ENCODE measurements around the gene HSD3B7. TPM values are rescaled to one million over a fixed set of nuclear protein-coding genes. Genes with fewer than 3 reads are reported as not detected.

Gene HSD3B7
- polyA plus RNA-seq, 1 donor (not counting 4 experiments of a cell fraction or from before 2014, with no cell fraction given), result 2.0 TPM

DNA sequence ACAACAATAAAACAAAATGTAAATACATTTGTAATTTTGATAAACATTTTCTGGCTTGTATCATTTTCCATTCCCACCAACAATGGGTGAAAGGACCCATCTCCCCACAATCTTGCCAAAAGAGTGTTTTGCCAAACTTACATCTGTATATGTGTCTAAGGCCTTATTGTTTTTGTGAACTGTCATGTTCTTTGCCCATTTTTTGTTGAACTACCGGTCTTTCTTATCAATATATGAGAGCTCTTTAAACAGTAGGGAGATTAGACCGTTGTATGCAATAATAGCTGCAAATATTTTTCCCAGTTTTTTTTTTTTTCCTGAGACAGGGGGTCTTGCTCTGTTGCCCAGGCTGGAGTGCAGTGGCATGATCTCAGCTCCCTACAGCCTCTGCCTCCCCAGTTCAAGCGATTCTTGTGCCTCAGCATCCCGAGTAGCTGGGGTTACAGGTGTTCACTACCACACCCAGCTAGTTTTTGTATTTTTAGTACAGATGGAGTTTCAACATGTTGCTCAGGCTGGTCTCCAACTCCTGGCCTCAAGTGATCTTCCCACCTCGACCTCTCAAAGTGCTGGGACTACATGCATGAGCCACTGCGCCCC, 38.7 kb downstream of the HSD3B7 start:
- H3K9ac ChIP-seq (ENCODE audit: control insufficient read depth, extremely low read depth, insufficient read depth, low read length), result no peak overlapping the region
- no peaks in the 10 kb centered on the region for H3K27me3 ChIP-seq (ENCODE audit: control insufficient read depth, extremely low read depth, insufficient read depth, low read length)
- dilution Hi-C loops (cut with MboI; ENCODE audit: extremely low pct_ligation_motif_present, low sequenced_read_pairs), result no loop called here
- DNase-seq (ENCODE audit: low read depth, low spot score) (no peak), FAIRE-seq (no peak)
- no peaks in the 10 kb centered on the region for H3K9me3 ChIP-seq (ENCODE audit: control insufficient read depth, low read depth, low read length)
- no peak overlapping the region for H3K4me3 ChIP-seq (ENCODE audit: control insufficient read depth in 2 of 3, extremely low read depth in 1 of 3, insufficient read depth in 2 of 3, low read depth in 1 of 3, low read length in 3 of 3)
- H3K27ac ChIP-seq (ENCODE audit: control insufficient read depth, insufficient read depth, low read length), result no peak overlapping the region
- no peak overlapping the region for H2AFZ ChIP-seq (ENCODE audit: control insufficient read depth, low read length)
- no peak for TF ChIP-seq EZH2 (IDR thresholded peaks at IDR 0.05; ENCODE audit: low read length)
- TF ChIP-seq CTCF (optimal IDR thresholded peaks at IDR 0.05 in 1 of 3, IDR thresholded peaks at IDR 0.05 in 1 of 3, conservative IDR thresholded peaks at IDR 0.05 in 1 of 3; ENCODE audit: extremely low read depth in 1 of 3, insufficient read depth in 2 of 3, low read length in 3 of 3), result no peak
- no peaks in the 10 kb centered on the region for H3K36me3 ChIP-seq (ENCODE audit: control insufficient read depth in 2 of 2, extremely low read depth in 1 of 2, insufficient read depth in 2 of 2, low read length in 2 of 2)
- no peaks in the 10 kb centered on the region for H3K9me1 ChIP-seq (ENCODE audit: control insufficient read depth, extremely low read depth, insufficient read depth, low read length)
- no peaks in the 10 kb centered on the region for H3K4me1 ChIP-seq (ENCODE audit: control insufficient read depth, extremely low read depth, insufficient read depth, low read length)
- no peak overlapping the region for H3K4me2 ChIP-seq (ENCODE audit: control insufficient read depth, extremely low read depth, insufficient read depth, low read depth, low read length)
- no peaks in the 10 kb centered on the region for H4K20me1 ChIP-seq (ENCODE audit: control insufficient read depth, extremely low read depth, insufficient read depth, low read length)
- no peaks in the 10 kb centered on the region for H3K79me2 ChIP-seq (ENCODE audit: control insufficient read depth, insufficient read depth, low read length)

DNA sequence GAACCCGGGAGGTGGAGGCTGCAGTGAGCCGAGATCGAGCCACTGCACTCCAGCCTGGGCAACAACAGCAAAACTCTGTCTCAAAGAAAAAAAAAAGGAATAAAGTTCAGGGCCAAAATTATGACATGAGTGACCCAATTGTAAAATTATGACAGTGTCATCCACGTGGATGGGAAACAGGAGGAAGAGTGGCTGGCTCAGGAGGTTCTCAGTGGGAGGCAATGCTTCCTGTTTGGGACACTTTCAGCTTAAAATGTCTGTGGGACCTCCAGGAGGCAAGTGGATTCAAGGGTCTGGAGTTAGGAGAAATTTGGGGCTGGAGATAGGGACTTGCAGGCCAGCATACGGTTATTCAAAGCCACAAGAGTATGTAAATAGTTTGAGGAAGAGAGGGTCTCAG, 40.3 kb downstream of the HSD3B7 start:
- Histone ChIP-seq H3K9ac (ENCODE audit: control insufficient read depth, extremely low read depth, insufficient read depth, low read length) (no peak overlapping the region), H4K20me1 (ENCODE audit: control insufficient read depth, extremely low read depth, insufficient read depth, low read length) (no peaks in the 10 kb centered on the region), H3K79me2 (ENCODE audit: control insufficient read depth, insufficient read depth, low read length) (no peaks in the 10 kb centered on the region), H3K27ac (ENCODE audit: control insufficient read depth, insufficient read depth, low read length) (no peak overlapping the region), H3K9me3 (ENCODE audit: control insufficient read depth, low read depth, low read length) (no peaks in the 10 kb centered on the region), H3K4me3 (ENCODE audit: control insufficient read depth in 2 of 3, extremely low read depth in 1 of 3, insufficient read depth in 2 of 3, low read depth in 1 of 3, low read length in 3 of 3) (no peak overlapping the region), H3K36me3 (ENCODE audit: control insufficient read depth in 2 of 2, extremely low read depth in 1 of 2, insufficient read depth in 2 of 2, low read length in 2 of 2) (no peaks in the 10 kb centered on the region), H3K9me1 (ENCODE audit: control insufficient read depth, extremely low read depth, insufficient read depth, low read length) (no peaks in the 10 kb centered on the region), H3K4me1 (ENCODE audit: control insufficient read depth, extremely low read depth, insufficient read depth, low read length) (no peaks in the 10 kb centered on the region), H2AFZ (ENCODE audit: control insufficient read depth, low read length) (no peak overlapping the region), H3K4me2 (ENCODE audit: control insufficient read depth, extremely low read depth, insufficient read depth, low read depth, low read length) (no peak overlapping the region), H3K27me3 (ENCODE audit: control insufficient read depth, extremely low read depth, insufficient read depth, low read length) (no peaks in the 10 kb centered on the region)
- TF ChIP-seq CTCF (optimal IDR thresholded peaks at IDR 0.05 in 1 of 3, IDR thresholded peaks at IDR 0.05 in 1 of 3, conservative IDR thresholded peaks at IDR 0.05 in 1 of 3; ENCODE audit: extremely low read depth in 1 of 3, insufficient read depth in 2 of 3, low read length in 3 of 3) (no peak), EZH2 (IDR thresholded peaks at IDR 0.05; ENCODE audit: low read length) (no peak)
- no peak for FAIRE-seq
- dilution Hi-C loops (cut with MboI; ENCODE audit: extremely low pct_ligation_motif_present, low sequenced_read_pairs), result no loop called here
- DNase-seq (ENCODE audit: low read depth, low spot score), result no peak
